A549 (cell line): ENCODE measurements around the gene CTBP1. TPM values are rescaled to one million over a fixed set of nuclear protein-coding genes. Genes with fewer than 3 reads are reported as not detected.

Experiments used
- ATAC-seq, 2 experiments: fragments of 200-7000 bp in 1 of 2; fragments of >200 bp in 1 of 2; cut with Nextera tagmentation in 1 of 2; cut with Tn5 transposase in 1 of 2; 3 replicates each; pipeline versions ENCODE4 v1.8.0 to v1.9.1; 2018 to 2020; ENCODE audit warnings: mild to moderate bottlenecking in 1 of 2, moderate library complexity in 1 of 2
- CTCF ChIA-PET: fragments of 300-600 bp; sonication (Branson Sonifier 250); formaldehyde crosslinking; extraction: SDS; loops from one replicate; lab custom pipeline; 2021; ENCODE audit warnings: antibody characterized with exemption, inconsistent platforms; lab: Yijun Ruan, JAX
- POLR2A ChIA-PET: fragments of 350-600 bp; formaldehyde crosslinking; extraction: SDS; loops from one replicate; lab custom pipeline; 2021; ENCODE audit warnings: antibody characterized with exemption, inconsistent platforms; lab: Yijun Ruan, JAX
- DNase-seq, 2 experiments: peaks; one replicate each; pipeline versions ENCODE4 v3.0.0 to v3.0.0-alpha.2; 2011 to 2016; ENCODE audit warnings: low read depth in 1 of 2, low spot score in 1 of 2
- FAIRE-seq: peaks from 2 replicates; lab custom pipeline; 2011; peaks lifted over from hg19 to GRCh38; lab: Jason Lieb, UNC
- H3K27ac ChIP-seq, 2 experiments: fragments of >200 bp; sonication (Bioruptor Twin); formaldehyde crosslinking; 3 replicates each; pipeline ENCODE4 v1.5.1; 2016 to 2017
- H3K4me1 ChIP-seq: fragments of >200 bp; sonication (Bioruptor Twin); formaldehyde crosslinking; 3 replicates; pipeline ENCODE4 v1.6.1; 2016
- H3K4me2 ChIP-seq: fragments of >200 bp; sonication (Bioruptor Twin); formaldehyde crosslinking; 3 replicates; pipeline ENCODE4 v1.6.1; 2016
- H3K4me3 ChIP-seq: fragments of >200 bp; sonication (Bioruptor Twin); formaldehyde crosslinking; 3 replicates; pipeline ENCODE4 v1.5.1; 2016
- H3K9me3 ChIP-seq: fragments of >200 bp; sonication (Bioruptor Twin); formaldehyde crosslinking; 3 replicates; pipeline ENCODE4 v1.6.1; 2016
- BHLHE40 ChIP-seq: IDR thresholded peaks from 2 replicates; pipeline ENCODE4 v1.6.1; 2012; ENCODE audit warnings: low read depth, low read length, inconsistent platforms
- CEBPB ChIP-seq, 2 experiments: fragments of >200 bp in 1 of 2; sonication (Bioruptor Twin) in 1 of 2; formaldehyde crosslinking in 1 of 2; IDR thresholded peaks; 2 replicates each; pipeline ENCODE4 v1.6.1; 2012 to 2016
- CHD2 ChIP-seq: fragments of 150-350 bp; IDR thresholded peaks from 2 replicates; pipeline ENCODE4 v1.6.1; 2014; ENCODE audit warnings: low read length; ENCODE audit not compliant: partially characterized antibody
- CHD4 ChIP-seq: fragments of 200-600 bp; sonication (generic); IDR thresholded peaks from 2 replicates; pipeline ENCODE4 v1.6.1; 2016; ENCODE audit warnings: antibody characterized with exemption, mild to moderate bottlenecking, borderline replicate concordance
- EHF ChIP-seq: fragments of 250-450 bp; sonication (Bioruptor Pico); IDR thresholded peaks from 2 replicates; pipeline ENCODE4 v1.5.0; 2020; ENCODE audit warnings: mild to moderate bottlenecking
- EP300 ChIP-seq, 2 experiments: fragments of >200 bp; sonication (Bioruptor Twin); formaldehyde crosslinking; IDR thresholded peaks; 2 replicates in 1 of 2; 3 replicates in 1 of 2; pipeline ENCODE4 v1.6.1; 2016 to 2017
- FOSB ChIP-seq: fragments of 250-450 bp; sonication (Bioruptor Pico); IDR thresholded peaks from 2 replicates; pipeline ENCODE4 v1.5.0; 2020; ENCODE audit warnings: mild to moderate bottlenecking, moderate library complexity
- FOSL2 ChIP-seq, 2 experiments: fragments of 450-650 bp in 1 of 2; fragments of >200 bp in 1 of 2; sonication (Bioruptor Twin) in 1 of 2; formaldehyde crosslinking; IDR thresholded peaks; 2 replicates each; pipeline versions ENCODE4 v1.5.0 to v1.6.1; 2016 to 2020; ENCODE audit warnings: mild to moderate bottlenecking in 1 of 2, moderate library complexity in 1 of 2
- GATA3 ChIP-seq: IDR thresholded peaks from 2 replicates; pipeline ENCODE4 v1.6.1; 2012; ENCODE audit warnings: borderline replicate concordance
- HEYL ChIP-seq: fragments of 250-450 bp; sonication (Bioruptor Pico); IDR thresholded peaks from 2 replicates; pipeline ENCODE4 v1.8.0; 2021; ENCODE audit warnings: mild to moderate bottlenecking, moderate library complexity
- HOXB13 ChIP-seq: fragments of 250-450 bp; sonication (Bioruptor Pico); IDR thresholded peaks from 2 replicates; pipeline ENCODE4 v1.5.0; 2020; ENCODE audit warnings: low read depth, mild to moderate bottlenecking, moderate library complexity
- HOXB5 ChIP-seq: fragments of 250-450 bp; sonication (Bioruptor Pico); IDR thresholded peaks from 2 replicates; pipeline ENCODE4 v1.5.0; 2020; ENCODE audit warnings: mild to moderate bottlenecking, moderate library complexity
- JUN ChIP-seq, 2 experiments: fragments of >200 bp; sonication (Bioruptor Twin); formaldehyde crosslinking; IDR thresholded peaks; 2 replicates in 1 of 2; 3 replicates in 1 of 2; pipeline ENCODE4 v1.6.1; 2016 to 2017
- JUNB ChIP-seq: fragments of >200 bp; sonication (Bioruptor Twin); formaldehyde crosslinking; IDR thresholded peaks from 2 replicates; pipeline ENCODE4 v1.6.1; 2016
- MAFK ChIP-seq: fragments of 450-650 bp; IDR thresholded peaks from 2 replicates; pipeline ENCODE4 v1.6.1; 2014; ENCODE audit not compliant: partially characterized antibody
- MAZ ChIP-seq: fragments of 150-350 bp; IDR thresholded peaks from 2 replicates; pipeline ENCODE4 v1.6.1; 2014; ENCODE audit warnings: antibody characterized with exemption, low read depth, low read length, borderline replicate concordance
- MYC ChIP-seq: IDR thresholded peaks from 2 replicates; pipeline ENCODE4 v1.6.1; 2012; ENCODE audit warnings: mild to moderate bottlenecking, inconsistent platforms, low read length, improper control_type of control experiment, borderline replicate concordance
- PHF8 ChIP-seq: fragments of 200-600 bp; sonication (generic); IDR thresholded peaks from 2 replicates; pipeline ENCODE4 v1.6.1; 2016; ENCODE audit warnings: low read depth, mild to moderate bottlenecking, antibody characterized with exemption, moderate library complexity, borderline replicate concordance
- RAD21 ChIP-seq, 2 experiments: fragments of >200 bp in 1 of 2; sonication (Bioruptor Twin) in 1 of 2; formaldehyde crosslinking in 1 of 2; IDR thresholded peaks in 1 of 2; conservative IDR thresholded peaks in 1 of 2; 2 replicates in 1 of 2; 3 replicates in 1 of 2; pipeline ENCODE4 v1.6.1; 2012 to 2018; ENCODE audit warnings: inconsistent platforms in 1 of 2
- RCOR1 ChIP-seq: fragments of 150-350 bp; IDR thresholded peaks from 2 replicates; pipeline ENCODE4 v1.6.1; 2014; ENCODE audit warnings: antibody characterized with exemption, low read length, low read depth
- RFX5 ChIP-seq: fragments of 450-650 bp; IDR thresholded peaks from 2 replicates; pipeline ENCODE4 v1.7.1; 2014; ENCODE audit warnings: antibody characterized with exemption, mild to moderate bottlenecking, moderate library complexity
- SREBF2 ChIP-seq: fragments of 450-650 bp; IDR thresholded peaks from 2 replicates; pipeline ENCODE4 v1.6.1; 2014; ENCODE audit warnings: mild to moderate bottlenecking, moderate library complexity
- TFCP2L1 ChIP-seq: fragments of 250-450 bp; sonication (Bioruptor Pico); IDR thresholded peaks from 2 replicates; pipeline ENCODE4 v1.5.0; 2021; ENCODE audit warnings: mild to moderate bottlenecking
- TP53 ChIP-seq: fragments of 250-450 bp; sonication (Bioruptor Pico); IDR thresholded peaks from 2 replicates; pipeline ENCODE4 v1.5.0; 2021; ENCODE audit warnings: mild to moderate bottlenecking, moderate library complexity
- ZC3H11A ChIP-seq: fragments of 450-650 bp; IDR thresholded peaks from 2 replicates; pipeline ENCODE4 v1.6.1; 2014; ENCODE audit warnings: antibody characterized with exemption, mild to moderate bottlenecking
- ZSCAN20 ChIP-seq: fragments of 250-450 bp; sonication (Bioruptor Pico); IDR thresholded peaks from 2 replicates; pipeline ENCODE4 v1.8.0; 2022; ENCODE audit warnings: mild to moderate bottlenecking, moderate library complexity
- WGBS: methylation state at CpG from one replicate; pipeline ENCODE4 v1.1.6; 2017; ENCODE audit errors: missing lambda C conversion rate; 5-methylcytosine and 5-hydroxymethylcytosine counted together
- polyA plus RNA-seq, 4 experiments: library from polyadenylated mRNA; depleted of rRNA in 3 of 4; stranded (reverse); fragments of >200 nt; fragmentation: RNase III in 1 of 4; extraction: RNeasy Plus Mini Kit Qiagen cat#74134 plus additional on column Dnase treatment in 1 of 4; gene quantifications; 2 replicates in 3 of 4; 3 replicates in 1 of 4; pipeline ENCODE4 v1.2.3, GENCODE V29; 2011 to 2017
- TF ChIP-seq, protein P1 (sequence below): IDR thresholded peaks from 2 replicates; pipeline ENCODE4 v1.6.1; 2012
- TF ChIP-seq, protein P2 (sequence below): fragments of >200 bp; sonication (Bioruptor Twin); formaldehyde crosslinking; IDR thresholded peaks from 3 replicates; pipeline ENCODE4 v1.5.1; 2016

Gene CTBP1
- polyA plus RNA-seq, 2 of the 4 experiments (the other 2 are of a cell fraction), result 43.1 to 93.1 TPM

DNA sequence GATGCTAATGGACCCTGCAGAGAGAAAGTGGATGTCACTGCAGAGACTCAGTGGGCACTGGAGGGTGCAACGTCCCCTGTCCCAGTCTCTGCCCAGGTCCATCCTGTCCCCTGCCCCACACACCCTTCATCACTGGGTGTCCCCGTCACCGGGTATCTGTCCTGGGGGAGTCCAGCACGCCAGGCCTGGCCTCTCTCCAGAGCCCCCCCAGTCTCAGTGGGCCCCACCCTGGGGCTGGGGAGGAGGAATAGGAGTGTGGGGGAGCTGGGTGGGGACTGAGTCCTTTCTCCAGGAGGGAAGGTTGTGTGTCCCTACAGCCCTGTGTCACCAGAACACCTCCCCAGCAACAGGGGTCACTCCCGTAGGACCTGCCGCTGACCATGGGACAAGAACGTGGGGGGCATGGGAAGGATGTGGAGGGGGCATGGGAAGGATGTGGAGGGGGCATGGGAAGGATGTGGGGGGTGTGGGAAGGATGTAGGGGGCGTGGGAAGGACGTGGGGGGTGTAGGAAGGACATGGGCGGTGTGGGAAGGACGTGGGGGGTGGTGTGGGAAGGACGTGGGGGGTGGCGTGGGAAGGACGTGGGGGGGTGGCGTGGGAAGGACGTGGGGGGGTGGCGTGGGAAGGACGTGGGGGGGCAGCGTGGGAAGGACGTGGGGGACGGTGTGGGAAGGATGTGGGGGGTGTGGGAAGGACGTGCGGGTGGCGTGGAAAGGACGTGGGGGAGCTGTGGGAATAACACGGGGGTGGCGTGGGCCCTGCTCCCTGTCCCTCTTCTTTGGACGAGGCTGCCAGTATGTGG is 55.5 kb downstream of the CTBP1 start:
- H3K27ac ChIP-seq, result peak overlapping the region; percentile 73 to 89; a peak in 5 of 6 replicates
- DNase-seq (no peak), FAIRE-seq (no peak), ATAC-seq (no peak; a peak in 1 of 6 replicates)
- H3K4me2 ChIP-seq, result peak overlapping the region; percentile 51; the same call in 2 of the 3 replicates
- H3K9me3 ChIP-seq, result no peaks in the 10 kb centered on the region
- no CpG with 5 or more reads among the region's 28 CpGs for WGBS
- H3K4me3 ChIP-seq, result no peak overlapping the region
- peaks cover 19% of the 10 kb centered on the region for H3K4me1 ChIP-seq
- TF ChIP-seq, protein P1, sequence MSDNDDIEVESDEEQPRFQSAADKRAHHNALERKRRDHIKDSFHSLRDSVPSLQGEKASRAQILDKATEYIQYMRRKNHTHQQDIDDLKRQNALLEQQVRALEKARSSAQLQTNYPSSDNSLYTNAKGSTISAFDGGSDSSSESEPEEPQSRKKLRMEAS, result no peak
- TF ChIP-seq CHD2 (no peak), CHD4 (no peak)
- TF ChIP-seq, all 56 proteins: peak for 0
- ChIA-PET CTCF (interaction anchor here (0.6 to 1.5 kb wide), 2 partner anchors 10 to 27 kb away, joined by 3 to 4 read pairs; no protein-coding TSS in a partner anchor), POLR2A (no interaction called here)

DNA sequence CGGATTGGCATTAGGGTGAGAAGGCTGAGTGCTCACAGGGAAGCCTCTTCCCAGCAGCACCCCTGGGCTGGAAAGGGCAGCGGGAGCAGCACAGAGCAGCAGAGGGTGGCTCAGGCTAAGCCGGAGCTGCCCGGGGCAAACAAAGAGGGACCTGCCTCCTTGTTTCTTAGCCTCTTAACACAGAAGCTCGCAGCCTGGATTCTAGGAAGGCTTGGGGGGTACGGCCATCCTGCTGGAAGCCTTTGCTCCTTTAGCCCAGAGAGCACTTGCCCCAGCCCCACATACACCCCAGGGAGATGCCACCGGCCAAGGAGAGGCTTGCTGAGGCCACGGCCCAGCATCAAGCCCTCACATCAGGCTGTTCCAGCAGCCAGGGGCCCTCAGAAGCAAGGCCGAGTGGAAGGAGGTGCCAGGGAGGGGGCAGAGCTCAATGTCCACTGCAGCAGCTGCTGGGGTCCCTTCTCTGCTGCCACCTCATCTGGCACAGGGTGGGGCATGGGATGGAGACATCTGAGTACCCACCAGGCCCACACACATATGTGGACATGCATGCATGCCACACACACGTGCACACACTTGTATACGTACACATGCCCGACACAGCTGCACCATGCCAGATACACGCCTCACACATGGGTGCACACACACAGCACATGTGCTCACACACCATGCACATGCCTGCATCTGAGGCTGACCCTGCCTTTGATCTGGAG is 56.3 kb downstream of the CTBP1 start:
- TF ChIP-seq MAFK (no peak), HOXB13 (CRISPR knock-in tag) (no peak), HOXB5 (CRISPR knock-in tag) (no peak), MAZ (no peak), SREBF2 (no peak), RFX5 (no peak), TP53 (no peak), JUNB (no peak), PHF8 (no peak), JUN (IDR thresholded peaks at IDR 0.05) (no peak)
- TF ChIP-seq, protein P2, sequence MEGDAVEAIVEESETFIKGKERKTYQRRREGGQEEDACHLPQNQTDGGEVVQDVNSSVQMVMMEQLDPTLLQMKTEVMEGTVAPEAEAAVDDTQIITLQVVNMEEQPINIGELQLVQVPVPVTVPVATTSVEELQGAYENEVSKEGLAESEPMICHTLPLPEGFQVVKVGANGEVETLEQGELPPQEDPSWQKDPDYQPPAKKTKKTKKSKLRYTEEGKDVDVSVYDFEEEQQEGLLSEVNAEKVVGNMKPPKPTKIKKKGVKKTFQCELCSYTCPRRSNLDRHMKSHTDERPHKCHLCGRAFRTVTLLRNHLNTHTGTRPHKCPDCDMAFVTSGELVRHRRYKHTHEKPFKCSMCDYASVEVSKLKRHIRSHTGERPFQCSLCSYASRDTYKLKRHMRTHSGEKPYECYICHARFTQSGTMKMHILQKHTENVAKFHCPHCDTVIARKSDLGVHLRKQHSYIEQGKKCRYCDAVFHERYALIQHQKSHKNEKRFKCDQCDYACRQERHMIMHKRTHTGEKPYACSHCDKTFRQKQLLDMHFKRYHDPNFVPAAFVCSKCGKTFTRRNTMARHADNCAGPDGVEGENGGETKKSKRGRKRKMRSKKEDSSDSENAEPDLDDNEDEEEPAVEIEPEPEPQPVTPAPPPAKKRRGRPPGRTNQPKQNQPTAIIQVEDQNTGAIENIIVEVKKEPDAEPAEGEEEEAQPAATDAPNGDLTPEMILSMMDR, result no peak
- Histone ChIP-seq H3K4me2 (peak overlapping the region; percentile 51), H3K4me1 (peaks cover 19% of the 10 kb centered on the region), H3K9me3 (no peaks in the 10 kb centered on the region), H3K27ac (peak overlapping the region; percentile 73 to 89), H3K4me3 (no peak overlapping the region)
- POLR2A ChIA-PET, result no interaction called here
- ATAC-seq, result peak; percentile 85 to 86
- 35% methylated on average over 8 of the region's 13 CpGs for WGBS
- DNase-seq, result peak; percentile 20 to 35
- CTCF ChIA-PET, result interaction anchor here (1.5 to 1.8 kb wide), 2 partner anchors 10 to 25 kb away, joined by 4 to 6 read pairs; no protein-coding TSS in a partner anchor
- FAIRE-seq, result no peak

DNA sequence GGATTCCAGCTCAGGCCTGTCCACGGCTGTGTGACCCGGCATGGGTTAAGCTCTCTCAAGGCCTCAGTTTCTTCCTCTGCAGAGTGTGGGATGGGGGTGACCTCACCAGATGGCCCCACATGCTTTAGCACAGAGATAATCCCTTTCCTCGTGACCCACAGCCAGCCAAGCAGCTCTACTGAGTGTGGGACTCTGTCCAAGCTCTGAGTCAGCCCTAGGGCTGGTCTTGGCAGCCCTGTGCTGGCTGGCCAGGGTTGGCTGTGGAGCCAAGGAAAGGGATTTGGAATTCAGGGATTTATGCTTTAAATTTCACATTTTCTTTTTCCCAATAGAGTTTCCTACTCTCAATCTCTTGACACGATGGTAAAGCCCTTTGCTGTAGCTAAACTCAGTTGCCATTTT is 56.8 kb downstream of the CTBP1 start:
- peak overlapping the region; percentile 51 for H3K4me2 ChIP-seq
- ChIA-PET POLR2A (no interaction called here), CTCF (interaction anchor here (1.5 to 1.8 kb wide), 3 partner anchors 11 to 25 kb away, joined by 4 to 6 read pairs (median 5); no protein-coding TSS in a partner anchor)
- FAIRE-seq (peak; percentile 7), ATAC-seq (peak; percentile 96 to 97), DNase-seq (peak; percentile 46 to 80)
- no peak overlapping the region for H3K4me3 ChIP-seq
- H3K9me3 ChIP-seq, result no peaks in the 10 kb centered on the region
- WGBS, result 6% methylated on average over 3 of the region's 4 CpGs
- H3K27ac ChIP-seq, result peak overlapping the region; percentile 73 to 89
- peaks cover 19% of the 10 kb centered on the region for H3K4me1 ChIP-seq
- TF ChIP-seq CEBPB (IDR thresholded peaks at IDR 0.05) (no peak), CHD2 (no peak), TFCP2L1 (CRISPR knock-in tag) (no peak), GATA3 (no peak), FOSB (CRISPR knock-in tag) (no peak), BHLHE40 (no peak), JUNB (no peak), RCOR1 (no peak), CHD4 (no peak), MYC (no peak), EHF (CRISPR knock-in tag) (no peak), ZSCAN20 (CRISPR knock-in tag) (no peak), JUN (IDR thresholded peaks at IDR 0.05) (peak in 1 of 2 experiments; percentile 28; a peak in 1 of 5 replicates), ZC3H11A (no peak), EP300 (IDR thresholded peaks at IDR 0.05) (no peak), HEYL (CRISPR knock-in tag) (no peak), RAD21 (conservative IDR thresholded peaks at IDR 0.05 in 1 of 2, IDR thresholded peaks at IDR 0.05 in 1 of 2) (no peak), RFX5 (no peak), FOSL2 (IDR thresholded peaks at IDR 0.05) (0 out of 2 replicates have a peak, but pooled peaks have one; percentile 17), FOSL2 (CRISPR knock-in tag; IDR thresholded peaks at IDR 0.05) (peak; percentile 37; the same call in 1 of the 2 replicates)
- TF ChIP-seq, protein P1, result peak; percentile 61
